Testis (tissue), 3 donors: ENCODE measurements around the gene ULK4. TPM values are rescaled to one million over a fixed set of nuclear protein-coding genes. Genes with fewer than 3 reads are reported as not detected.
"Not testable (repeated sequence)": the region's sequence is repeated elsewhere in the genome, so short reads cannot be mapped to it uniquely, and the experiment has no call there.

Experiments
- DNase-seq: peaks from one replicate; pipeline ENCODE4 v3.0.0-alpha.2; 2019
- H3K27ac ChIP-seq, 2 donors: fragments of 200-600 bp; sonication (generic); one replicate each; pipeline ENCODE4 v1.5.1; 2019
- H3K27me3 ChIP-seq: fragments of 200-600 bp; sonication (generic); one replicate; pipeline ENCODE4 v1.5.1; 2019
- H3K36me3 ChIP-seq: fragments of 200-600 bp; sonication (generic); one replicate; pipeline ENCODE4 v1.5.1; 2017; ENCODE audit warnings: low read depth; ENCODE audit errors: missing control alignments
- H3K4me1 ChIP-seq: fragments of 200-600 bp; sonication (generic); one replicate; pipeline ENCODE4 v1.5.1; 2019
- H3K4me3 ChIP-seq, 2 donors: fragments of 200-600 bp; sonication (generic); one replicate each; pipeline ENCODE4 v1.5.1; 2017 to 2019
- H3K9me3 ChIP-seq: fragments of 200-600 bp; sonication (generic); one replicate; pipeline ENCODE4 v1.5.1; 2017
- CTCF ChIP-seq, 3 experiments: fragments of 450-650 bp in 2 of 3; fragments of 200-600 bp in 1 of 3; sonication (generic) in 1 of 3; IDR thresholded peaks; one replicate each; pipeline ENCODE4 v1.5.1; 2016 to 2019; ENCODE audit warnings: antibody characterized with exemption in 3 of 3, mild to moderate bottlenecking in 2 of 3, moderate library complexity in 1 of 3
- POLR2A ChIP-seq: fragments of 450-650 bp; IDR thresholded peaks from one replicate; pipeline ENCODE4 v1.6.1; 2017; ENCODE audit warnings: antibody characterized with exemption, mild to moderate bottlenecking, moderate library complexity
- WGBS, 2 donors: methylation state at CpG; one replicate each; pipeline ENCODE4 v1.1.5; 2018; 5-methylcytosine and 5-hydroxymethylcytosine counted together
- intact Hi-C: fragments of 100-400 bp; cut with DNase I; formaldehyde crosslinking; loops from one replicate; pipeline ENCODE4 v1.15.1; 2023; ENCODE audit warnings: low total_unique reads
- polyA plus RNA-seq: library from polyadenylated mRNA; stranded (reverse); fragments of 350-450 nt; fragmentation: Illumina TruSeq; extraction: RNeasy Lipid Tissue Mini Kit (QIAGEN cat#74804); gene quantifications from one replicate; pipeline ENCODE4 v1.2.3, GENCODE V29; 2014; ENCODE audit warnings: low read depth, low replicate concordance; ENCODE audit not compliant: insufficient read depth
- total RNA-seq, 2 donors: library from RNA; depleted of rRNA; stranded (reverse); fragments of >200 nt; gene quantifications; one replicate each; pipeline ENCODE4 v1.2.3, GENCODE V29; 2016

ULK4 gene
- total and polyA plus RNA-seq, 3 donors from 2014 or later, result 45.7 to 91.6 (median 47.4) TPM

- no peaks in the 10 kb centered on the region for H3K36me3 ChIP-seq
- DNase-seq, result no peak
- no peaks in the 10 kb centered on the region for H3K9me3 ChIP-seq
- H3K27ac ChIP-seq, result no peak overlapping the region
- TF ChIP-seq CTCF (IDR thresholded peaks at IDR 0.05) (no peak), POLR2A (no peak)
- H3K4me1 ChIP-seq, result no peaks in the 10 kb centered on the region
- WGBS, 2 donors, result 75 to 77% methylated on average over 5 of the region's 5 CpGs
- intact Hi-C loops, result no loop called here
- H3K27me3 ChIP-seq, result no peaks in the 10 kb centered on the region
- no peak overlapping the region for H3K4me3 ChIP-seq
These were observed 166.9 kb downstream of the ULK4 start for GRCh38 chr3:41794748-41795589.

GRCh38 chr3:41792806-41793205 lies 169.1 kb downstream of the ULK4 start:
- intact Hi-C loops, result no loop called here

GRCh38 chr3:41769106-41769505 lies 192.8 kb downstream of the ULK4 start:
- Histone ChIP-seq H3K9me3 (no peaks in the 10 kb centered on the region), H3K27me3 (no peaks in the 10 kb centered on the region), H3K4me1 (no peaks in the 10 kb centered on the region), H3K27ac (no peak overlapping the region), H3K36me3 (no peaks in the 10 kb centered on the region), H3K4me3 (no peak overlapping the region)
- TF ChIP-seq CTCF (IDR thresholded peaks at IDR 0.05), result no peak
- TF ChIP-seq POLR2A, result no peak
- intact Hi-C loops, result no loop called here
- WGBS, 2 donors, result 77 to 79% methylated on average over 2 of the region's 2 CpGs
- no peak for DNase-seq

More at GRCh38 chr3:41792806-41793205, 169.1 kb downstream of the ULK4 start:
- WGBS, 2 donors, result 95% methylated on average over 7 of the region's 7 CpGs
- H3K9me3 ChIP-seq, result no peaks in the 10 kb centered on the region
- no peak overlapping the region for H3K4me3 ChIP-seq
- H3K4me1 ChIP-seq, result no peaks in the 10 kb centered on the region
- no peaks in the 10 kb centered on the region for H3K27me3 ChIP-seq
- TF ChIP-seq CTCF (IDR thresholded peaks at IDR 0.05) (no peak), POLR2A (no peak)
- DNase-seq, result no peak
- H3K36me3 ChIP-seq, result no peaks in the 10 kb centered on the region
- H3K27ac ChIP-seq, result no peak overlapping the region

- no peaks in the 10 kb centered on the region for H3K9me3 ChIP-seq
- no peaks in the 10 kb centered on the region for H3K4me1 ChIP-seq
- WGBS, 2 donors, result 79 to 100% methylated on average over 1 of the region's 1 CpG
- intact Hi-C loops, result no loop called here
- no peak overlapping the region for H3K27ac ChIP-seq
- no peak for DNase-seq
- H3K27me3 ChIP-seq, result no peaks in the 10 kb centered on the region
- no peak for TF ChIP-seq POLR2A
- no peak for TF ChIP-seq CTCF (IDR thresholded peaks at IDR 0.05)
- H3K4me3 ChIP-seq, result no peak overlapping the region
- no peaks in the 10 kb centered on the region for H3K36me3 ChIP-seq
These were observed 193.5 kb downstream of the ULK4 start for GRCh38 chr3:41768363-41768762.

- H3K4me1 ChIP-seq, H3K27ac ChIP-seq, H3K4me3 ChIP-seq, H3K27me3 ChIP-seq, DNase-seq, H3K9me3 ChIP-seq, intact Hi-C loops, H3K36me3 ChIP-seq: not testable (repeated sequence)
- WGBS, 2 donors, result 79 to 86% methylated on average over 7 of the region's 7 CpGs
These were observed 199.0 kb downstream of the ULK4 start for GRCh38 chr3:41762867-41763266.
